NB4 (cell line): ENCODE data around the gene MAP2K7.

Experiments
- DNase-seq: peaks from one replicate; pipeline ENCODE4 v3.0.0; 2010; ENCODE audit warnings: low read depth
- H3K4me3 ChIP-seq: one replicate; pipeline ENCODE4 v1.5.1; 2011; ENCODE audit warnings: mild to moderate bottlenecking, low read depth, low read length, moderate library complexity
- CTCF ChIP-seq: IDR thresholded peaks from one replicate; pipeline ENCODE4 v1.5.1; 2012; ENCODE audit warnings: low read depth, low read length
- MYC ChIP-seq: IDR thresholded peaks from 2 replicates; pipeline ENCODE4 v1.6.1; 2011; ENCODE audit warnings: low read depth, low read length
- POLR2A ChIP-seq: IDR thresholded peaks from 2 replicates; pipeline ENCODE4 v1.6.1; 2011; ENCODE audit warnings: mild to moderate bottlenecking; ENCODE audit not compliant: insufficient read length; ENCODE audit errors: extremely low read depth
- TF ChIP-seq, protein P1 (sequence below): IDR thresholded peaks from 2 replicates; pipeline ENCODE4 v1.6.1; 2011; ENCODE audit warnings: low read depth, low read length

The MAP2K7 gene

DNA sequence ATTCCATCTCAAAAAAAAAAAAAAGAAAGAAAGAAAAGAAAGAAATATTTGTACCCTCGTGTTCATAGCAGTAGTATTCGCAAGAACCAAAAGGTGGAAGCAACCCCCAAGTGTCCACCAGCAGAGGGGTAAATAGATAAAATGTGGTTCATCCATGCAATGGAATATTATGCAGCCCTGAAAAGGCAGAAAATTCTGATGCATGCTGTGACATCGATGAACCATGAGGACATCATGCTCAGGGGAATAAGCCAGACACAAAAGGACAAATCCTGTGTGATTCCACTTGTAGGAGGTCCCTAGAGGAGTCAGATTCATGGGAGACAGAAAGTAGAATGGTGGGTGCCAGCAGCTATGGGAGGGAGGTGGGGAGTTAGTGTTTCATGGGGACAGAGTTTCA is 21.8 kb upstream of the MAP2K7 start:
- no peak for DNase-seq
- H3K4me3 ChIP-seq = no peak overlapping the region
- TF ChIP-seq MYC = no peak
- TF ChIP-seq, protein P1, sequence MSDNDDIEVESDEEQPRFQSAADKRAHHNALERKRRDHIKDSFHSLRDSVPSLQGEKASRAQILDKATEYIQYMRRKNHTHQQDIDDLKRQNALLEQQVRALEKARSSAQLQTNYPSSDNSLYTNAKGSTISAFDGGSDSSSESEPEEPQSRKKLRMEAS = no peak

DNA sequence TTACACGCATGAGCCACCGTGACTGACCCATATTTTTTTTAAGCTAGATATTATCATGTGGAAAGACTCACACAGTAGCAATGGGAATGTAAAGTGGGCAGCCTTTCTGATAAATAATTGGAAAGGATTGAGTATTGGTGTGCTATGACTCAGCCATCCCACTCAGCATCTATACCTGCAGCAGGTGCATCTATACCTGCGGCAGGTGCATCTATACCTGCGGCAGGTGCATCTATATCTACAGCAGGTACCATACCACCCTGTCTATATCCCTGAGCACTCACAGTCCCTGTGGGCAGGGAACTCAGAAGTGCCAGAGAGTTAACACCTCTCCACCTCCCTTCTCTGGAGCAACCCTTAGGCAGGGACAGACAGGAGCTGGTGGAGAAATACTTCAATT is 20.6 kb upstream of the MAP2K7 start:
- no peak for DNase-seq
- TF ChIP-seq, protein P1 = no peak
- TF ChIP-seq MYC = no peak
- no peak for TF ChIP-seq POLR2A
- TF ChIP-seq CTCF = no peak
- H3K4me3 ChIP-seq = no peak overlapping the region

- no peak overlapping the region for H3K4me3 ChIP-seq
- peak; percentile 49 for DNase-seq
- TF ChIP-seq CTCF (no peak), POLR2A (no peak), MYC (no peak)
- TF ChIP-seq, protein P1 = no peak
Observed at GRCh38 chr19:7883796-7884570, 19.7 kb upstream of the MAP2K7 start.

DNA sequence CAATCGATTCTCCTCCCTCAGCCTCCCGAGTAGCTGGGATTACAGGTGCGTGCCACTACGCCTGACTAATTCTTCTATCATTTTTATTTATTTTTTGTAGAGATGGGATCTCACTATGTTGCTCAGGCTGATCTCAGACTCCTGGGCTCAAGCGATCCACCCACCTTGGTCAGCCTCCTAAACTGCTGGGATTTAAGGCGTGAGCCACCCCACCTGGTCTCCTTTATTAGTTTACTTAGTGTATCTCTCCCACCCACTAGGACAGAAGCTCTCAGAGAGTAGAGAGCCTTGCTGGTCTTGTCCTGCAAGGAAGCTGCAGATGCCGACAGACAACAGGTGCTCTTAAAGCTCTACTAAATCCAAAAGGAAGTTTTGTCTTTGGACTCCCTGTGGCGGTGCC is 17.9 kb upstream of the MAP2K7 start:
- TF ChIP-seq, protein P1 = no peak
- TF ChIP-seq MYC (no peak), POLR2A (no peak), CTCF (no peak)
- no peak for DNase-seq
- H3K4me3 ChIP-seq = no peak overlapping the region

DNA sequence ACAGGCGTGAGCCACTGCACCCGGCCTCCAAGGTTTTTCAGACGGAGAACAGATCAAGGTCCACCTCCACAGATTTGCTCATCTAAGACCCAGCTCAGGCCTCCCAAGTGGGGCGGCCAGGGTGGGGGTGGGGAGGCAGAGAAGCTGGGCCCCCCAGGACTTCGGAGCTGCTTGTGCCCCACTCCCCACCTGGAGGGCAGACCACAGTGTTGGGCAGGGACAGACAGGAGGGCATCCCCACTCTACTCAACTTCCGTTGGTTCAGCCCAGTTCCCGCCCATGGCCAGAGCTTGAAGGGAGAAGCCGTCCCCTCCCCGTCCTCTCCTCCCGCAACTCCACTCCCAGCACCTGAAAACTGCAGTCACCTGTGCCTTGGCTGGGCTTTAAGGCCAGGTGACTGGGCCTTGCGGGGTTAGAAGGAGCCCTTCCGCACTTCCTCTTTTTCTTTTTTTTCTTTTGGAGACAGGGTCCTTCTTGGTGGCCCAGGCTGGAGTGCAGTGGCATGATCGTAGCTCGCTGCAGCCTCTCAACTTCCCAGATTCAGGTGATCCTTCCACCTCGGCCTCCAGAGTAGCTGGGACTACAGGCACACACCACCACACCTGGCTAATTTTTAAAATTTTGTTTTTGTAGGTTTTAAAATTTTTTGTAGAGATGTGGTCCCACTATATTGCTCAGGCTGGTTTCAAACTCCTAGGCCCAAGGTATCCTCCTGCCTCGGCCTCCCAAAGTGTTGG is 16.1 kb upstream of the MAP2K7 start:
- TF ChIP-seq POLR2A (no peak), MYC (no peak), CTCF (no peak)
- TF ChIP-seq, protein P1 = no peak
- H3K4me3 ChIP-seq = no peak overlapping the region
- DNase-seq = no peak

DNA sequence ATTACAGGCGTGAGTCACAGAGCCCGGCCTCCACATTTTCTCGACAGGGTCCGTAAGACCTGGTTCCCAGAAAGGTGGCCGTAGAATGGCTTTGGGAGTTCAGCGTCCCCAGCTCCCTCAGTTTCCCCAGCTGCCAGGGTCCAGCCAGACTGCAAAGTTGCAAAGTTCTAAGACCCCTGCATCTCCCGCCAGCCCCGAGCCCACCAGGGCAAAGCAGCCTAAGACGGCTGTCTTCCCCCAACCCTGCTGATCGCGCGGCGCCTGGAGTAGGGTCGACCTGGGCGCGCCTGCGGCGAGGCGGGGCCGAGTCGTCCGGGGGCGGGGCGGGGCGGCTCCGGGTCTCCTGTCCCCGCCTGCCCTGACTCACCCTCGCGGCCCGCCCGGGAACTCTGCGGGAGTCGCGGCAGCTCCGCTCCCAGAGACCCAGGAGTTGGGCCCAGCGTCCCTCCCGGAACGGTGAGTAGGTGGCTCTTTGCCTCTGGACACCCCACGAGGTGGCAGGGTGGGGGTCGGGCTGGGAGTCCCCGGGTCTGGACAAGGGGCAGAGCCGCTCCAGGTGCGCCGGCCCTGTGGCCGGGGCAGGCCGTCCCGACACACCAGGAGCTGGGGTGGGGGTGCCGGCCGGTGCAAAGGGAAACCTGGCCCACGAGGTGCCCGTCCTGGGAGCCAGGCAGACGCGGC is 15.4 kb upstream of the MAP2K7 start, which contains the start of gene LRRC8E:
TSS of gene LRRC8E (plus strand) at position 366 of the 681 bp plus-strand sequence. CDS start 7,094 bp downstream, outside the sequence.
- peak; percentile 52 for DNase-seq
- TF ChIP-seq CTCF = no peak
- no peak for TF ChIP-seq MYC
- TF ChIP-seq, protein P1 = no peak
- no peak for TF ChIP-seq POLR2A
- no peak within 1 kb of the TSS for H3K4me3 ChIP-seq
